H1 (cell line): Measurements from ENCODE around the gene MMP3. TPM values are rescaled to one million over a fixed set of nuclear protein-coding genes. Genes with fewer than 3 reads are reported as not detected.

Source experiments
- CTCF ChIA-PET: fragments of 300-600 bp; sonication (Branson Sonifier 250); formaldehyde crosslinking; loops from one replicate; lab custom pipeline; 2021; ENCODE audit not compliant: partially characterized antibody; lab: Charles Lee
- POLR2A ChIA-PET: fragments of 300-600 bp; sonication (Branson Sonifier 250); formaldehyde crosslinking; loops from one replicate; lab custom pipeline; 2021; ENCODE audit warnings: inconsistent platforms; ENCODE audit not compliant: partially characterized antibody; lab: Charles Lee
- DNase-seq, 2 experiments: peaks; one replicate each; pipeline versions ENCODE4 v3.0.0 to v3.0.0-alpha.2; 2010 to 2022; ENCODE audit warnings: low spot score in 2 of 2, low read depth in 1 of 2, mixed read lengths in 1 of 2
- FAIRE-seq: peaks from 2 replicates; lab custom pipeline; 2011; peaks lifted over from hg19 to GRCh38; lab: Jason Lieb, UNC
- H2AFZ ChIP-seq: 2 replicates; pipeline ENCODE4 v1.8.1; 2012; ENCODE audit warnings: low read length, inconsistent platforms
- H2AK5ac ChIP-seq: 2 replicates; pipeline ENCODE4 v1.6.1; 2013; ENCODE audit warnings: low read depth, low read length
- H2BK120ac ChIP-seq: replicated peaks from 2 replicates; pipeline ENCODE3; 2013; ENCODE audit warnings: low read depth, low read length, inconsistent platforms
- H2BK12ac ChIP-seq: 2 replicates; pipeline ENCODE4 v1.6.1; 2013; ENCODE audit warnings: low read depth, low read length
- H2BK15ac ChIP-seq: 2 replicates; pipeline ENCODE4 v1.6.1; 2013; ENCODE audit warnings: low read length
- H2BK20ac ChIP-seq: 2 replicates; pipeline ENCODE4 v1.6.1; 2013; ENCODE audit warnings: low read length
- H2BK5ac ChIP-seq: 2 replicates; pipeline ENCODE4 v1.6.1; 2013; ENCODE audit warnings: low read depth, low read length
- H3K14ac ChIP-seq: 2 replicates; pipeline ENCODE4 v1.6.1; 2013; ENCODE audit warnings: inconsistent platforms; ENCODE audit not compliant: insufficient read length
- H3K18ac ChIP-seq: 2 replicates; pipeline ENCODE4 v1.6.1; 2013; ENCODE audit warnings: low read length; ENCODE audit errors: extremely low read depth
- H3K23ac ChIP-seq: 2 replicates; pipeline ENCODE4 v1.6.1; 2013; ENCODE audit warnings: inconsistent platforms; ENCODE audit not compliant: insufficient read length
- H3K23me2 ChIP-seq: 2 replicates; pipeline ENCODE4 v1.6.1; 2013; ENCODE audit warnings: low read depth, low read length
- H3K27ac ChIP-seq: 2 replicates; pipeline ENCODE4 v1.6.1; 2011; ENCODE audit warnings: low read depth, low read length, inconsistent platforms
- H3K27me3 ChIP-seq, 4 experiments: replicated peaks in 1 of 4; 1 replicate in 1 of 4; 2 replicates in 3 of 4; pipeline versions ENCODE4 v1.6.1 to v1.8.1; 2011 to 2013; ENCODE audit warnings: low read length in 3 of 4, mild to moderate bottlenecking in 3 of 4, inconsistent platforms in 2 of 4, mixed read lengths in 2 of 4, moderate library complexity in 1 of 4; ENCODE audit not compliant: control insufficient read depth in 3 of 4, insufficient read depth in 3 of 4; ENCODE audit errors: extremely low read depth in 1 of 4
- H3K36me3 ChIP-seq, 4 experiments: 2 replicates each; pipeline versions ENCODE4 v1.6.1 to v1.8.1; 2011 to 2013; ENCODE audit warnings: mild to moderate bottlenecking in 4 of 4, low read length in 3 of 4, moderate library complexity in 2 of 4, control low read depth in 1 of 4, inconsistent platforms in 1 of 4; ENCODE audit not compliant: insufficient read depth in 4 of 4, control insufficient read depth in 2 of 4
- H3K4ac ChIP-seq: replicated peaks from 2 replicates; pipeline ENCODE3; 2013; ENCODE audit warnings: low read length, low read depth, mixed read lengths, inconsistent platforms; ENCODE audit not compliant: insufficient read length
- H3K4me1 ChIP-seq, 4 experiments: replicated peaks in 1 of 4; 1 replicate in 1 of 4; 2 replicates in 3 of 4; pipeline versions ENCODE4 v1.6.1 to v1.8.1; 2011 to 2013; ENCODE audit warnings: low read length in 3 of 4, inconsistent platforms in 2 of 4, mixed read lengths in 1 of 4; ENCODE audit not compliant: insufficient read depth in 4 of 4, control insufficient read depth in 3 of 4
- H3K4me2 ChIP-seq, 2 experiments: 2 replicates each; pipeline versions ENCODE4 v1.6.1 to v1.8.1; 2011 to 2013; ENCODE audit warnings: low read depth in 2 of 2, low read length in 2 of 2, control low read depth in 1 of 2, inconsistent platforms in 1 of 2, mild to moderate bottlenecking in 1 of 2; ENCODE audit not compliant: insufficient read depth in 1 of 2
- H3K4me3 ChIP-seq, 4 experiments: fragments of 200-600, 300-600 bp in 1 of 4; sonication (generic), shearing (Covaris generic), sonication (Bioruptor Twin) in 1 of 4; 2 replicates each; pipeline versions ENCODE4 v1.5.1 to v1.8.1; 2011 to 2016; ENCODE audit warnings: low read length in 4 of 4, low read depth in 3 of 4, control low read depth in 2 of 4, inconsistent platforms in 2 of 4, mild to moderate bottlenecking in 2 of 4, mixed read lengths in 1 of 4, moderate library complexity in 1 of 4; ENCODE audit not compliant: insufficient read depth in 2 of 4; ENCODE audit errors: extremely low read depth in 1 of 4
- H3K56ac ChIP-seq: replicated peaks from 2 replicates; pipeline ENCODE3; 2013; ENCODE audit warnings: low read depth, mild to moderate bottlenecking, mixed read lengths, low read length, inconsistent platforms; ENCODE audit not compliant: insufficient read length
- H3K79me1 ChIP-seq: 2 replicates; pipeline ENCODE4 v1.6.1; 2013; ENCODE audit warnings: low read depth, low read length, control low read depth
- H3K79me2 ChIP-seq, 2 experiments: 2 replicates each; pipeline versions ENCODE4 v1.6.1 to v1.8.1; 2012 to 2013; ENCODE audit warnings: low read length in 2 of 2, mild to moderate bottlenecking in 2 of 2, inconsistent platforms in 1 of 2; ENCODE audit not compliant: insufficient read depth in 2 of 2, control insufficient read depth in 1 of 2
- H3K9ac ChIP-seq, 4 experiments: replicated peaks in 1 of 4; 1 replicate in 1 of 4; 2 replicates in 3 of 4; pipeline versions ENCODE4 v1.6.1 to v1.8.1; 2011 to 2013; ENCODE audit warnings: low read depth in 3 of 4, low read length in 3 of 4, control low read depth in 2 of 4, mild to moderate bottlenecking in 2 of 4, moderate library complexity in 2 of 4, inconsistent platforms in 1 of 4; ENCODE audit errors: extremely low read depth in 1 of 4
- H3K9me3 ChIP-seq, 2 experiments: 2 replicates each; pipeline versions ENCODE4 v1.6.1 to v1.8.1; 2012 to 2013; ENCODE audit warnings: mild to moderate bottlenecking in 2 of 2, moderate library complexity in 2 of 2, control low read depth in 1 of 2, inconsistent platforms in 1 of 2, low read depth in 1 of 2, low read length in 1 of 2, mixed read lengths in 1 of 2; ENCODE audit not compliant: insufficient read depth in 2 of 2
- H4K20me1 ChIP-seq, 2 experiments: replicated peaks in 1 of 2; 2 replicates each; pipeline versions ENCODE3 to v1.8.1; 2011 to 2013; ENCODE audit warnings: inconsistent platforms in 2 of 2, low read length in 2 of 2, mild to moderate bottlenecking in 1 of 2; ENCODE audit not compliant: insufficient read depth in 2 of 2, control insufficient read depth in 1 of 2
- H4K5ac ChIP-seq: 2 replicates; pipeline ENCODE4 v1.6.1; 2013; ENCODE audit warnings: low read length, low read depth, mixed read lengths, inconsistent platforms; ENCODE audit not compliant: insufficient read length
- H4K8ac ChIP-seq: 2 replicates; pipeline ENCODE4 v1.8.0; 2013; ENCODE audit warnings: mild to moderate bottlenecking, moderate library complexity, low read length, inconsistent platforms; ENCODE audit not compliant: insufficient read depth; ENCODE audit errors: extremely low read depth
- H4K91ac ChIP-seq: replicated peaks from 2 replicates; pipeline ENCODE3; 2013; ENCODE audit warnings: low read length, mixed read lengths, inconsistent platforms; ENCODE audit not compliant: insufficient read length
- BACH1 ChIP-seq: IDR thresholded peaks from 2 replicates; pipeline ENCODE4 v1.6.1; 2012; ENCODE audit warnings: low read length, improper control_type of control experiment
- BRCA1 ChIP-seq: IDR thresholded peaks from 2 replicates; pipeline ENCODE4 v1.6.1; 2012; ENCODE audit warnings: low read depth, low read length, improper control_type of control experiment
- GTF2F1 ChIP-seq: IDR thresholded peaks from 2 replicates; pipeline ENCODE4 v1.6.1; 2012; ENCODE audit warnings: low read depth, low read length, improper control_type of control experiment, borderline replicate concordance
- SIRT6 ChIP-seq: IDR thresholded peaks from one replicate; pipeline ENCODE4 v1.7.1; 2012; ENCODE audit warnings: low read length, inconsistent platforms
- YY1 ChIP-seq: IDR thresholded peaks from 2 replicates; pipeline ENCODE4 v1.6.1; 2011; ENCODE audit warnings: low read depth, mild to moderate bottlenecking, low read length
- WGBS, 2 experiments: shearing (Covaris generic) in 1 of 2; methylation state at CpG; one replicate each; pipeline versions ENCODE4 v1.1.6 to v1.1.7; 2013 to 2015; ENCODE audit warnings: low lambda C conversion rate in 2 of 2, mixed read lengths in 2 of 2, inconsistent platforms in 1 of 2, low coverage in 1 of 2, missing lambda C conversion rate in 1 of 2; ENCODE audit not compliant: insufficient replicate concordance in 2 of 2, insufficient coverage in 1 of 2, insufficient read length in 1 of 2; ENCODE audit errors: extremely low coverage in 1 of 2, missing lambda C conversion rate in 1 of 2; 5-methylcytosine and 5-hydroxymethylcytosine counted together
- polyA plus RNA-seq, 7 experiments: library from polyadenylated mRNA; depleted of rRNA in 3 of 7; stranded (reverse) in 5 of 7; unstranded in 2 of 7; fragments of >200 nt in 5 of 7; fragments of 200-250 nt in 2 of 7; gene quantifications; 1 replicate in 5 of 7; 2 replicates in 1 of 7; 4 replicates in 1 of 7; pipeline versions ENCODE4 v1.2.1 to v1.2.3, GENCODE V29; 2011 to 2013; ENCODE audit warnings: missing spikeins in 2 of 7, mixed read lengths in 2 of 7
- total RNA-seq: library from RNA; stranded (reverse); fragmentation: NEBNext Ultra II Directional; extraction: Animal tissue kit (Norgen Biotek cat#: 25700); gene quantifications from 2 replicates; pipeline ENCODE4 v1.2.1, GENCODE V29; 2021

MMP3 gene
- total and polyA plus RNA-seq, 2 of the 8 experiments (the other 6 are each of a cell fraction or from before 2014, with no cell fraction given) = not detected

DNA sequence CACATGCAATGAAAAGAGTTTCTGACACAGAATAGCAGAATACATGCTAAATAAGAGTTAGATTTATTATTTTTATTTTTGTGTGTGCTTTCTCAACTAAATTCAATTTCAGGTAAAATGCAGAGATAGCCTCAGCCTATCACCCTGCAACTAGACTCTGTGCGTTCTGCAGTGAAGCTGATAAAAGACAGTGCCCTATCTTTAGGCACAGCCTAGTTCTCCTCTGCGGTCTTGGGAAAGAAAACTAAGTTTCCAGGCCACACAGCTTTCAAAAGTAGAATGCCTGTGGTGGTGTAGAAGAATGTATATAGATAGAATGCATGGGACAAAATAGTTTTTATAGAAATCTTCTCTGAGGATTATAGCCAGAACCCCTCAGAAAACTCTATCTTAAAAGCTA is 33.4 kb downstream of the MMP3 start:
- no peaks in the 10 kb centered on the region for H3K27me3 ChIP-seq
- no peak overlapping the region for H2BK15ac ChIP-seq
- WGBS, 2 experiments = 88% methylated on average over 2 of the region's 2 CpGs; no CpG with 5 or more reads in 1 of the 2 experiments
- H3K4me3 ChIP-seq = no peak overlapping the region
- H3K4ac ChIP-seq = no peak overlapping the region
- H2BK12ac ChIP-seq = no peak overlapping the region
- H3K4me1 ChIP-seq = no peaks in the 10 kb centered on the region
- H3K79me1 ChIP-seq = no peaks in the 10 kb centered on the region
- no peak overlapping the region for H3K23ac ChIP-seq
- no peak for DNase-seq
- no peak overlapping the region for H2BK20ac ChIP-seq
- CTCF ChIA-PET = interaction anchor here (0.5 to 2.6 kb wide), 24 partner anchors 8 to 549 kb away, joined by 3 to 30 read pairs (median 5); partner anchors contain the start of gene MMP1
- no peak overlapping the region for H2BK120ac ChIP-seq
- no peak overlapping the region for H3K9ac ChIP-seq
- peaks cover 2% of the 10 kb centered on the region; the same call in 1 of the 2 replicates for H3K23me2 ChIP-seq
- no peak overlapping the region for H2AK5ac ChIP-seq
- no peak overlapping the region for H4K8ac ChIP-seq
- H4K5ac ChIP-seq = no peak overlapping the region
- H3K14ac ChIP-seq = no peak overlapping the region
- POLR2A ChIA-PET = no interaction called here
- H3K4me2 ChIP-seq = no peak overlapping the region
- no peak overlapping the region for H3K18ac ChIP-seq
- H4K91ac ChIP-seq = no peak overlapping the region
- H2AFZ ChIP-seq = no peak overlapping the region
- H2BK5ac ChIP-seq = no peak overlapping the region
- no peak overlapping the region for H3K27ac ChIP-seq
- no peak for TF ChIP-seq BACH1
- no peak for TF ChIP-seq SIRT6
- no peak for TF ChIP-seq GTF2F1
- TF ChIP-seq YY1 = no peak
- TF ChIP-seq BRCA1 = no peak
- no peaks in the 10 kb centered on the region for H4K20me1 ChIP-seq
- H3K79me2 ChIP-seq = no peaks in the 10 kb centered on the region
- H3K9me3 ChIP-seq = no peaks in the 10 kb centered on the region
- H3K56ac ChIP-seq = no peak overlapping the region
- no peak for FAIRE-seq
- no peaks in the 10 kb centered on the region for H3K36me3 ChIP-seq
